ENCODE results near the gene AGBL4. TPM values are rescaled to one million over a fixed set of nuclear protein-coding genes. Genes with fewer than 3 reads are reported as not detected.

AGBL4 gene
- total and polyA plus RNA-seq, 2 experiments from 2014 or later = not detected

DNA sequence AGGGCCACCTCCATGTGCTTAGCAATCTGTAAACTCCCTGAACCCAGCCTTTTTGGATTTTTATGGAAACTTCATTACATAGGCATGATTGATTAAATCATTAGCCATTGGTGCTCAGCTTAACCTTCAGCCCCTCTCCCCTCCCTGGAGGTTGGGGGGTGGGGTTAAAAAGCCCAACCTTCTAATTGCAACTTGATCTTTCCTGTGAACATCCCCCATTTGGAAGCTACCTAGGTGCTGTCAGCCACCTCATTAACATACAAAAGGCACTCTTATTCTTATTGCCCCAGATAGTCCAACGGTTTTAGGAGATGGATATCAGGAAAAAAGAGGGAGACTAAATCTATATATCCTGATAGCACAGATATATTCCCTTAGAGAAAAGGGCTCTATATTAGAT lies 823.0 kb downstream of the AGBL4 start:
- Histone ChIP-seq H3K4me1 (ENCODE audit: insufficient read depth) (no peaks in the 10 kb centered on the region), H3F3A (ENCODE audit: insufficient read depth) (no peaks in the 10 kb centered on the region), H3K4me3 (no peak overlapping the region), H3K9me2 (ENCODE audit: insufficient read depth) (no peaks in the 10 kb centered on the region), H3K27ac (no peak overlapping the region), H4K20me1 (ENCODE audit: insufficient read depth) (no peaks in the 10 kb centered on the region), H3K27me3 (replicated peaks; ENCODE audit: insufficient read depth) (no peaks in the 10 kb centered on the region), H3K9ac (no peak overlapping the region), H3K4me2 (ENCODE audit: unreplicated experiment) (no peak overlapping the region), H3K36me3 (ENCODE audit: low read depth) (no peaks in the 10 kb centered on the region), H3K9me3 (ENCODE audit: low read depth) (peaks cover 3% of the 10 kb centered on the region), H3K79me2 (ENCODE audit: insufficient read depth) (no peaks in the 10 kb centered on the region), H2AFZ (no peak overlapping the region)
- TF ChIP-seq EZH2phosphoT487 (IDR thresholded peaks at IDR 0.05; ENCODE audit: insufficient read depth, low read depth) = no peak
- TF ChIP-seq EZH2 (IDR thresholded peaks at IDR 0.05; ENCODE audit: insufficient read depth, poor library complexity, severe bottlenecking) = no peak
- no peak for DNase-seq
- 4 to 15% methylated on average over 1 of the region's 1 CpG for WGBS, 2 experiments (ENCODE audit: low coverage in 1 of 2, low lambda C conversion rate in 2 of 2, missing lambda C conversion rate in 2 of 2)
- in situ Hi-C loops (cut with MboI) = no loop called here

DNA sequence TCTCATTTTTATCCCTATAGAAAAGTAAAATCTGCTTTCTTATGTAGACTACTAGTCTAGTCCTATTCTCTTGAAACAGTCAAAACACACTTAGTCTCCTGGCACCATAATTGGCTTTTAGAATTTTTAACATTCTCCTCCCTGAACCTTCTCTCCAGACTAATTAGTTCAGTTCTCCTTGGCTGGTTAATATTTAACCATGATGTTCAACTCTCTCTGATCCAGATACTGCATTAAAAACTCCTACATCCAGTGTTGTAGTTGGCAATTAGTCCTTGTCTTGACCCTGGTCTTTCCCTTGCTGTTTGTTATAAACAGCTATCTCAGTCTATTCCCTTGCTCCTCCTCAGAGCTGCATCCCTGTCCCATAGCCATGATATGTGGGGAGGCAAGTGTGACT lies 824.2 kb downstream of the AGBL4 start:
- Histone ChIP-seq H3K36me3 (ENCODE audit: low read depth) (no peaks in the 10 kb centered on the region), H3K27me3 (replicated peaks; ENCODE audit: insufficient read depth) (no peaks in the 10 kb centered on the region), H3K79me2 (ENCODE audit: insufficient read depth) (no peaks in the 10 kb centered on the region), H2AFZ (no peak overlapping the region), H4K20me1 (ENCODE audit: insufficient read depth) (no peaks in the 10 kb centered on the region), H3K27ac (no peak overlapping the region), H3K9ac (no peak overlapping the region), H3K4me2 (ENCODE audit: unreplicated experiment) (no peak overlapping the region), H3K4me3 (no peak overlapping the region), H3K9me2 (ENCODE audit: insufficient read depth) (no peaks in the 10 kb centered on the region), H3K9me3 (ENCODE audit: low read depth) (peaks cover 3% of the 10 kb centered on the region), H3F3A (ENCODE audit: insufficient read depth) (no peaks in the 10 kb centered on the region), H3K4me1 (ENCODE audit: insufficient read depth) (no peaks in the 10 kb centered on the region)
- in situ Hi-C loops (cut with MboI) = no loop called here
- TF ChIP-seq EZH2 (IDR thresholded peaks at IDR 0.05; ENCODE audit: insufficient read depth, poor library complexity, severe bottlenecking) (no peak), EZH2phosphoT487 (IDR thresholded peaks at IDR 0.05; ENCODE audit: insufficient read depth, low read depth) (no peak)
- DNase-seq = no peak

- no peak for TF ChIP-seq EZH2phosphoT487 (IDR thresholded peaks at IDR 0.05; ENCODE audit: insufficient read depth, low read depth)
- TF ChIP-seq EZH2 (IDR thresholded peaks at IDR 0.05; ENCODE audit: insufficient read depth, poor library complexity, severe bottlenecking) = no peak
- Histone ChIP-seq H3F3A (ENCODE audit: insufficient read depth) (no peaks in the 10 kb centered on the region), H3K4me2 (ENCODE audit: unreplicated experiment) (no peak overlapping the region), H3K4me1 (ENCODE audit: insufficient read depth) (no peaks in the 10 kb centered on the region), H3K9me3 (ENCODE audit: low read depth) (peaks cover 2% of the 10 kb centered on the region), H3K27ac (no peak overlapping the region), H3K4me3 (no peak overlapping the region), H4K20me1 (ENCODE audit: insufficient read depth) (no peaks in the 10 kb centered on the region), H2AFZ (no peak overlapping the region), H3K9me2 (ENCODE audit: insufficient read depth) (no peaks in the 10 kb centered on the region), H3K27me3 (replicated peaks; ENCODE audit: insufficient read depth) (no peaks in the 10 kb centered on the region), H3K79me2 (ENCODE audit: insufficient read depth) (no peaks in the 10 kb centered on the region), H3K36me3 (ENCODE audit: low read depth) (no peaks in the 10 kb centered on the region), H3K9ac (no peak overlapping the region)
- WGBS, 2 experiments (ENCODE audit: low coverage in 1 of 2, low lambda C conversion rate in 2 of 2, missing lambda C conversion rate in 2 of 2) = 43 to 44% methylated on average over 2 of the region's 2 CpGs
- peak; percentile 7 for DNase-seq
- in situ Hi-C loops (cut with MboI) = no loop called here
Measured at GRCh38 chr1:49197081-49197480, 826.7 kb downstream of the AGBL4 start.

DNA sequence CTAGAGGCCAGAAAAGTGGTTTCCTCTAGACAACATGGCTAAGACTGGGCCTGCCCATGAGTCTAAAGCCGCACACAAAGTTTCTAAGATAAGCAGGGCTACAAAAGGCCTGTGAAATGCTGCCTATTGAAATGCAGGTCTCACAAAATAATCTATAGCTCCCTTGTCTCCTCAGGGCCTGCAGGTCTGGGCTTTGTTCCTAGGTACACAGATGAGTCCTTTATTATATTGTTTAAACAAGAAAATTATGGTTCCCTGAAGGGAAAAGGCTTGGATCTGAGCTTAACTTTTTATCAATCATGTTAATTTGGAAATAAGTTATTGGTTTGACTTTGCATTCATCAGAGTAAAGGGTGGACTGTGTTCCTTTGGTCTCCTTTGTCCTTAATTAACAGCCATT lies 833.6 kb downstream of the AGBL4 start:
- Histone ChIP-seq H4K20me1 (ENCODE audit: insufficient read depth) (no peaks in the 10 kb centered on the region), H3K9ac (no peak overlapping the region), H3K9me2 (ENCODE audit: insufficient read depth) (no peaks in the 10 kb centered on the region), H3K27ac (no peak overlapping the region), H3K9me3 (ENCODE audit: low read depth) (no peaks in the 10 kb centered on the region), H2AFZ (no peak overlapping the region), H3K4me2 (ENCODE audit: unreplicated experiment) (no peak overlapping the region), H3K27me3 (replicated peaks; ENCODE audit: insufficient read depth) (no peaks in the 10 kb centered on the region), H3K36me3 (ENCODE audit: low read depth) (no peaks in the 10 kb centered on the region), H3K4me3 (no peak overlapping the region), H3K4me1 (ENCODE audit: insufficient read depth) (no peaks in the 10 kb centered on the region), H3F3A (ENCODE audit: insufficient read depth) (no peaks in the 10 kb centered on the region), H3K79me2 (ENCODE audit: insufficient read depth) (no peaks in the 10 kb centered on the region)
- no peak for TF ChIP-seq EZH2phosphoT487 (IDR thresholded peaks at IDR 0.05; ENCODE audit: insufficient read depth, low read depth)
- no peak for DNase-seq
- 5 to 8% methylated on average over 1 of the region's 1 CpG for WGBS, 2 experiments (ENCODE audit: low coverage in 1 of 2, low lambda C conversion rate in 2 of 2, missing lambda C conversion rate in 2 of 2)
- in situ Hi-C loops (cut with MboI) = no loop called here

DNA sequence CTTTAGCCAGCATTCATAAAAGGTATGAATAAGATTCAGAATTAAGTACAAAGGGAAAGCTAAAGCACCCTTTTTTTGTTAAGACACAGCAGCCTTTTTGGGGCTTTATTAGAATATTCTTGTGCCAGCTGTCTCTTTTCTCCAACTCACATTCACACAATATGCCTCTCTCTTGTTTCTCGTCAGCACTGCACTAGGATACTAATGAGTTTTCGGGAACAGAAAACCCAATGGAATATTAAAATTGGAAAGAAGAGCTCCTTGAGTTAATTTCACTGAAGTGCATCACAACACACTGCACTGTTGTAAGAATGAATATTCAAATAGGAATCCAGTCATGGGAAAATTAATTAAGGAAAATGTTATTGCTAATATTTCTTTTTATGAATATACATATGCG lies 836.7 kb downstream of the AGBL4 start:
- Histone ChIP-seq H3K4me3 (no peak overlapping the region), H3K79me2 (ENCODE audit: insufficient read depth) (no peaks in the 10 kb centered on the region), H2AFZ (no peak overlapping the region), H3F3A (ENCODE audit: insufficient read depth) (no peaks in the 10 kb centered on the region), H3K4me2 (ENCODE audit: unreplicated experiment) (no peak overlapping the region), H4K20me1 (ENCODE audit: insufficient read depth) (no peaks in the 10 kb centered on the region), H3K9me3 (ENCODE audit: low read depth) (no peaks in the 10 kb centered on the region), H3K27me3 (replicated peaks; ENCODE audit: insufficient read depth) (no peaks in the 10 kb centered on the region), H3K9me2 (ENCODE audit: insufficient read depth) (no peaks in the 10 kb centered on the region), H3K9ac (no peak overlapping the region), H3K27ac (no peak overlapping the region), H3K36me3 (ENCODE audit: low read depth) (no peaks in the 10 kb centered on the region), H3K4me1 (ENCODE audit: insufficient read depth) (no peaks in the 10 kb centered on the region)
- WGBS, 2 experiments (ENCODE audit: low coverage in 1 of 2, low lambda C conversion rate in 2 of 2, missing lambda C conversion rate in 2 of 2) = 5 to 6% methylated on average over 3 of the region's 3 CpGs
- TF ChIP-seq EZH2phosphoT487 (IDR thresholded peaks at IDR 0.05; ENCODE audit: insufficient read depth, low read depth) (no peak), EZH2 (IDR thresholded peaks at IDR 0.05; ENCODE audit: insufficient read depth, poor library complexity, severe bottlenecking) (no peak)
- DNase-seq = no peak
- in situ Hi-C loops (cut with MboI) = no loop called here

All from GM23248 (cell line).